Stimulated activated CD8-positive, alpha-beta memory T cell treated with anti-CD3 and anti-CD28 coated beads, Interleukin-12 subunit alpha, Interleukin-12 subunit beta, amount 100 ng/mL, for 4 hours (primary cell): Measurements from ENCODE around the gene CCT6B.

Source experiments
- DNase-seq: peaks from one replicate; pipeline ENCODE4 v3.0.0-alpha.2; 2020; ENCODE audit warnings: low read depth

CCT6B gene

DNA sequence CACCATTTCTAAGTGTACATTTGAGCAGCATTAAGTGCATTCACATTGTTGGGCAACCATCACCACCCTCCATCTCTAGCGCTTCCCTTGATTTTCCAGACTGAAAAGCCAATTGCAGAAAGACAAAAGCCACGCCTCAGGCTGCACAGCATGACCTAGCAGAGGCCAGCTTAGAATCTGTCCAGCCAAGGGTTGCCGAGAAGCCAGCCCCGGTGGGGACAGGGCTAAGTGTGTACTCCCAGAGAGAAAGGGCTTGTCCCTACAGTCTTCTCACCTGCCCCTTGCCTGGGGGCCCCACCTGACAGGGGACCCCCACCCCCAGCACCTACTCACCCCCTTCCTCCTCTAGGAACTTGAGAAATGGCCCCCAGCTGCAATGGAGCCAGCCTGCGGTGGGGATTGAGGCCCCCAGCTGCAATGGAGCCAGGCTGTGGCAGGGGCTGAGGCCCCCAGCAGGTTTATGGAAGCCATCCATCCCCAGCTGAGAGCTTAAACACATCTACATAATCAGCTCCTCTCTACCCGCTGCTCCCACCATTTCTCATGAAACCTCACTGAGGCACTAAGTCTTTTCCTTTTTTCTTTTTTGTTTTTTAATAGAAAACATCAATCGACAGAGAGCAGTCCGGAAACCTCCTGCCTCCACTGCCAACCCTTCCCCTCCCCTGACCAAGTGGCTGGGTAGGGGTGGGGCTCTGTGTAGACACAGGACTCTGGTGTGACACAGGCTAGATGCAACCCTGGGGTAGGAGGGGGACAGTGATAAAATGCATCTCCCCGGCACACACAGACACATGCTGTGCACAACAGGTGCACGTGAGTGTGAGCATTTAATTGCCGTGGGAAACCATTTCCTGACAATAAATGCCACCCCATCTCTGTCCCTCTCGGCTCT, 77.9 kb downstream of the CCT6B start:
- no peak for DNase-seq

DNA sequence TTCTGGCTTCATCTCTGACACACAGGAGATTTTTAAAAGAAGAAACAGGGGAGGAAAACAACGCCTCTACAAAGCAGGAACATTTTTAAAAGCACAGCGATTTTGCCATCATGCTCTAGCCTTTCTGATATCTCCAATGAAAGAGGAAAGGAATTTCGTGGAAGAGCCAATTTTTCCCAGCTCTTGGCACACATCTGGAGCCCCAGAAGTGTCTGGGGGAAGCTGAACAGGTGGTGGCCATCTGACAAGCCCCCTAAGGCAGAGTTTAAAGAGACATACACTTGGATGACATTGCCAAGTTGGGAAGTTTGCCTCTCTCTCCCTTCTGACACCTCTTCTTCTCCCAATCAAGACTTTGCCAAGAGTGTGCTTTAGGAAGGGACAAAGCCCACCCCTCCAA, 82.1 kb downstream of the CCT6B start:
- no peak for DNase-seq
